MCF 10A (cell line): Measurements from ENCODE around the gene CDC37L1. TPM values are rescaled to one million over a fixed set of nuclear protein-coding genes. Genes with fewer than 3 reads are reported as not detected.

ENCODE experiments used
- BruUV-seq: library from RNA; stranded (reverse); fragments of 400-500 nt; replicated peaks from 2 replicates; lab custom pipeline; 2021; lab: Mats Ljungman, UMichigan
- CTCF ChIA-PET: fragments of 300-600 bp; sonication (Branson Sonifier 250); formaldehyde crosslinking; extraction: SDS; loops from one replicate; lab custom pipeline; 2021; ENCODE audit warnings: antibody characterized with exemption, inconsistent platforms; lab: Yijun Ruan, JAX
- POLR2A ChIA-PET: fragments of 300-600, 350-650 bp; sonication (Branson Sonifier 250); formaldehyde crosslinking; extraction: SDS; loops from one replicate; lab custom pipeline; 2020; ENCODE audit warnings: antibody characterized with exemption, inconsistent platforms; lab: Yijun Ruan, JAX
- DNase-seq: peaks from one replicate; pipeline ENCODE4 v3.0.0-alpha.2; 2018; ENCODE audit not compliant: unreplicated experiment
- H3K27ac Mint-ChIP-seq: one replicate; pipeline ENCODE4 v1.8.0; 2022; ENCODE audit warnings: mild to moderate bottlenecking, low read depth, mixed read lengths; ENCODE audit not compliant: unreplicated experiment
- H3K27me3 Mint-ChIP-seq: one replicate; pipeline ENCODE4 v1.8.0; 2022; ENCODE audit warnings: mixed read lengths; ENCODE audit not compliant: insufficient read depth, unreplicated experiment
- H3K36me3 Mint-ChIP-seq: one replicate; pipeline ENCODE4 v1.8.0; 2022; ENCODE audit warnings: mild to moderate bottlenecking, moderate library complexity, mixed read lengths; ENCODE audit not compliant: insufficient read depth, unreplicated experiment
- H3K4me1 Mint-ChIP-seq: one replicate; pipeline ENCODE4 v1.8.0; 2022; ENCODE audit warnings: mixed read lengths; ENCODE audit not compliant: insufficient read depth, unreplicated experiment
- H3K4me3 Mint-ChIP-seq: one replicate; pipeline ENCODE4 v1.8.0; 2022; ENCODE audit warnings: mild to moderate bottlenecking, moderate library complexity, mixed read lengths; ENCODE audit not compliant: unreplicated experiment
- H3K9me3 Mint-ChIP-seq: one replicate; pipeline ENCODE4 v1.8.0; 2022; ENCODE audit warnings: mixed read lengths; ENCODE audit not compliant: unreplicated experiment
- CTCF ChIP-seq: fragments of 200-600 bp; IDR thresholded peaks from one replicate; pipeline ENCODE4 v1.8.0; 2022; ENCODE audit warnings: antibody characterized with exemption, mild to moderate bottlenecking; ENCODE audit not compliant: unreplicated experiment
- intact Hi-C: fragments of 100-400 bp; cut with micrococcal nuclease; formaldehyde crosslinking; loops from 2 replicates; pipeline ENCODE4 v1.14.1; 2022
- total RNA-seq: library from RNA; stranded (reverse); gene quantifications from 2 replicates; pipeline ENCODE4 v1.2.3, GENCODE V29; 2022

CDC37L1 gene
- total RNA-seq, 1 experiment from 2014 or later = 20.4 TPM

GRCh38 chr9:4662989-4663792 lies 16.2 kb upstream of the CDC37L1 start:
- no peaks in the 10 kb centered on the region for H3K27me3 Mint-ChIP-seq
- intact Hi-C loops = loop anchor here (1.0 to 10.0 kb wide), 4 partner anchors 16 to 326 kb away; partner anchors contain the start of gene CDC37L1
- ChIA-PET POLR2A (interaction anchor here (0.5 to 5.9 kb wide), 14 partner anchors 9 to 1593 kb away, joined by 3 to 42 read pairs (median 4); partner anchors contain the start of genes AK3, CD274 and CDC37L1), CTCF (interaction anchor here (0.6 to 2.8 kb wide), 11 partner anchors 11 to 1313 kb away, joined by 3 to 11 read pairs (median 3); partner anchors contain the start of genes JAK2 and RLN2)
- H3K27ac Mint-ChIP-seq = peak overlapping the region; percentile 65
- H3K9me3 Mint-ChIP-seq = no peaks in the 10 kb centered on the region
- no peak for TF ChIP-seq CTCF
- DNase-seq = no peak
- BruUV-seq = no TSS peak
- peaks cover 40% of the 10 kb centered on the region for H3K4me1 Mint-ChIP-seq
- peak overlapping the region; percentile 72 for H3K4me3 Mint-ChIP-seq
- no peaks in the 10 kb centered on the region for H3K36me3 Mint-ChIP-seq

GRCh38 chr9:4663956-4664355 lies 15.4 kb upstream of the CDC37L1 start:
- Mint-ChIP-seq H3K9me3 (no peaks in the 10 kb centered on the region), H3K4me1 (peaks cover 40% of the 10 kb centered on the region), H3K36me3 (no peaks in the 10 kb centered on the region), H3K4me3 (peak overlapping the region; percentile 72), H3K27ac (peak overlapping the region; percentile 70), H3K27me3 (no peaks in the 10 kb centered on the region)
- TF ChIP-seq CTCF = no peak
- intact Hi-C loops = loop anchor here (2.0 to 10.0 kb wide), 3 partner anchors 15 to 325 kb away; partner anchors contain the start of gene CDC37L1
- no peak for DNase-seq
- ChIA-PET CTCF (interaction anchor here (0.6 to 2.8 kb wide), 8 partner anchors 11 to 282 kb away, joined by 3 to 15 read pairs (median 6); no protein-coding TSS in a partner anchor), POLR2A (interaction anchor here (0.8 to 5.9 kb wide), 7 partner anchors 11 to 78 kb away, joined by 4 to 42 read pairs (median 13); partner anchors contain the start of genes AK3 and CDC37L1)
- BruUV-seq = no TSS peak

- TF ChIP-seq CTCF = no peak
- DNase-seq = peak; percentile 87
- H3K27ac Mint-ChIP-seq = peak overlapping the region; percentile 70
- CTCF ChIA-PET = interaction anchor here (0.6 to 2.8 kb wide), 6 partner anchors 9 to 284 kb away, joined by 3 to 15 read pairs (median 4); no protein-coding TSS in a partner anchor
- no peaks in the 10 kb centered on the region for H3K36me3 Mint-ChIP-seq
- POLR2A ChIA-PET = interaction anchor here (1.0 to 5.9 kb wide), 6 partner anchors 10 to 75 kb away, joined by 4 to 42 read pairs (median 8); partner anchors contain the start of genes AK3 and CDC37L1
- intact Hi-C loops = loop anchor here (10.0 kb wide), 1 partner anchor 281 kb away; no protein-coding TSS in a partner anchor
- BruUV-seq = no TSS peak
- peaks cover 40% of the 10 kb centered on the region for H3K4me1 Mint-ChIP-seq
- H3K27me3 Mint-ChIP-seq = no peaks in the 10 kb centered on the region
- H3K4me3 Mint-ChIP-seq = peak overlapping the region; percentile 72
- H3K9me3 Mint-ChIP-seq = no peaks in the 10 kb centered on the region
Measured at GRCh38 chr9:4665357-4665756, 14.0 kb upstream of the CDC37L1 start.
